ENCODE measurements around the gene PRKG1.

DNA sequence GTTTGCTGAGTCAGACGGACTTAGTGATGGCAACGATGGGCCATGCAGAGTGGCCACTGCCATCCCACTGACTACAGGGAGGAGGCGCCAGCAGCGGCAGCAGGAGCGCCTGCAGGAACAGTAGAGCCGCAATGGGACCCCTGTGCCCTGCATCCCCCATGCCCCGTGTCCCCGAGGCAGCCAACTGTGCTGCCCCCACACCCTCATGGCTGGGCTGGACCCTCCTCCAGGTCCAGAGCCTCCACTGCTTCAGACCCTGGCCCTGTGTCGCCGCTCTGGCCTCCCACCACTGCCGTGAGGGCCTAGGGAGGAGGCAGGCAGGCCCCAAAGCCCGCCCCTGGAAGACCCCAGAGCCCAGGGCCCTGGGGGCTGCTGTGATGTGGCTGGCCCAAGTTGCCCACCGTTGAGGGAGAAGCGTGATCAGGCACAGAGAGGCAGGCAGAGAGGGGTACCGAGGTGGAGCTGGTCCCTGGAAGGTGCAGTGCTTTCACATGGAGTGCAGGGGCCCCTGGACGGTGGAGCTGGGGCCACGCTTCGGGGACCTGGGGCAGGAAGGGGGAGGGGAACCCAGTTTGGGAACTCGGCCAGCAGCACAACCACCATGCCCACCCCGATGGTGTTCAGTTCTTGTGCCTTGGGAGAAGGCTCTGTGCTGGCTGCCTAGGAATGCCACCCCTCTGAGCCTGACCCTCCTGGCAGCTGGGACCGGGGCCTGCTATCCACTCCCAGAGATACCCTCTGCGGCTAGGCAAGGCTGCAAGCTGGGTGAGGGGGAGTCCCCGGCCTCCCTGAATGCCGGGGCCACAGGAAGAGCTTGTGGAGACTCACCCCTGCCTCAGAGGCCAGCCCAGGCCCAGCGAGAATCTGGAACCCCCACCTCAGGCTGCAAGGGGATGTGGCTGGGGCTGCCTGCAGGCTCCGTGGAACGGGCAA is 1272.4 kb downstream of the PRKG1 start:
- TF ChIP-seq HNF4A (conservative IDR thresholded peaks at IDR 0.05) (no peak), RAD21 (IDR thresholded peaks at IDR 0.05) (no peak)
- TF ChIP-seq, protein P1, sequence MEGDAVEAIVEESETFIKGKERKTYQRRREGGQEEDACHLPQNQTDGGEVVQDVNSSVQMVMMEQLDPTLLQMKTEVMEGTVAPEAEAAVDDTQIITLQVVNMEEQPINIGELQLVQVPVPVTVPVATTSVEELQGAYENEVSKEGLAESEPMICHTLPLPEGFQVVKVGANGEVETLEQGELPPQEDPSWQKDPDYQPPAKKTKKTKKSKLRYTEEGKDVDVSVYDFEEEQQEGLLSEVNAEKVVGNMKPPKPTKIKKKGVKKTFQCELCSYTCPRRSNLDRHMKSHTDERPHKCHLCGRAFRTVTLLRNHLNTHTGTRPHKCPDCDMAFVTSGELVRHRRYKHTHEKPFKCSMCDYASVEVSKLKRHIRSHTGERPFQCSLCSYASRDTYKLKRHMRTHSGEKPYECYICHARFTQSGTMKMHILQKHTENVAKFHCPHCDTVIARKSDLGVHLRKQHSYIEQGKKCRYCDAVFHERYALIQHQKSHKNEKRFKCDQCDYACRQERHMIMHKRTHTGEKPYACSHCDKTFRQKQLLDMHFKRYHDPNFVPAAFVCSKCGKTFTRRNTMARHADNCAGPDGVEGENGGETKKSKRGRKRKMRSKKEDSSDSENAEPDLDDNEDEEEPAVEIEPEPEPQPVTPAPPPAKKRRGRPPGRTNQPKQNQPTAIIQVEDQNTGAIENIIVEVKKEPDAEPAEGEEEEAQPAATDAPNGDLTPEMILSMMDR (IDR thresholded peaks at IDR 0.05; ENCODE audit: low read depth, low read length, missing input control), result no peak
